IPS DF 4.7 (cell line): ENCODE measurements around the gene TUBA1B.
"Not testable (repeated sequence)": the region's sequence is repeated elsewhere in the genome, so short reads cannot be mapped to it uniquely, and the experiment has no call there.

Experiments used
- DNase-seq: peaks from one replicate; pipeline ENCODE4 v3.0.0-alpha.2; 2013; ENCODE audit warnings: low spot score; ENCODE audit errors: extremely low read depth

TUBA1B gene

DNA sequence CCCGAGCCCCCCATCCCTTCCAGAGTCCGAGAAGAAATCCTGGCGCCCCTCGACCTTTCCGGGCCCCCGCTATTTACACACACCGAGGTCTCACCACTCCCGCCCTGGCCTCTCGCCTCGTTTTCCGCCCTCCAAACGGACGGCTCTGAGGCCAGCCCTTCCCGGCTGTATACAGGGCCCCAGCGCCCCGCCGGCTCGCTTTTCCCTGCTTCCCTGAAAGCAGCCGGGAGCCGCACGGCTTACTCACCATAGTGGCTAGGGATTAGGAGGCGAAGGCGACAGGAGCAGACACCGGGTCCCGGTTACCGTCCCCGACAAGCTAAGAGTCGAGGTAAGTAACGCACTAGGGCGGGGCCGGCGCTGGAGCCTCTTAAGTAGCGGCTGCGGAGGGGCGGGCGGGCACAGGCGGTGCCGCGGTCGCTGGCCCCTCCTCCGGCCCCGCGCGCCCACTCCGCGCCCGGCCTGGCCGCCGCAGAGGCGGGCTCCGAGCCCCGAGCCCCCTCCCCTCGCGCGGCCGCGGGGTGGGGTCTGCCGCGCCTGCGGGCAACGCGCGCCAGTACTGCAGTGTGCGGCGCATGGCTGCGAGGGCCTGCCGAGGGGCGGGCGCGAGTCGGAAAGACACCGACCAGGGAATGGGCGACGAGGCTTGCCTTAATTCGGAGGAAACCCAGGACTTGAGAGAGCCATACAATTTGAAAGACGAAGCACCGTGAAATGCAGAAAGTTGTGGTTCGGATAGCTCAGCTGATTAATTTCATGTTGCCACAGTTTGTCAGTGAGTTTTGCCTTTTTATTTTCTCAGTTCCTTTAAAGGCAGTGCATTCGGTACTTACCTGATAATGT is at the start of gene TUBA1B:
Gene TUBA1B (minus strand): TSS at position 345 of the 843 bp plus-strand sequence. CDS start 95 bp downstream, at position 250.
- DNase-seq: no peak

DNA sequence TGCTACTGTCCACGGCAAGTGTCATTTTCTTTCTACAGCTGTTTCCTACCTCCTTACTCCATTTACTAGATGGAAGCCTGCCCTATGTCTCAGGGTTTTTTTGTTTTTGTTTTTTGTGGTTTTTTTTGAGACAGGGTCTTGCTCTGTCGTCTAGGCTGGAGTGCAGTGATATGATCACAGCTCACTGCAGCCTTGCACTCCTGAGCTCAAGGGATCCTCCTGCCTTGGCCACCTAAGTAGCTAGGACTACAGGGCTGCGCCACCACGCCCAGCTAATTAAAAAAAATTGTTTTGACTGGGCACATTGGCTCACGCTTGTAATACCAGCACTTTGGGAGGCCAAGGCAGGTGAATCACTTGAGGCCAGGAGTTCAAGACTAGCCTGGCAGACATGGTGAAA is 43.0 kb upstream of the TUBA1B start:
- no peak for DNase-seq

DNA sequence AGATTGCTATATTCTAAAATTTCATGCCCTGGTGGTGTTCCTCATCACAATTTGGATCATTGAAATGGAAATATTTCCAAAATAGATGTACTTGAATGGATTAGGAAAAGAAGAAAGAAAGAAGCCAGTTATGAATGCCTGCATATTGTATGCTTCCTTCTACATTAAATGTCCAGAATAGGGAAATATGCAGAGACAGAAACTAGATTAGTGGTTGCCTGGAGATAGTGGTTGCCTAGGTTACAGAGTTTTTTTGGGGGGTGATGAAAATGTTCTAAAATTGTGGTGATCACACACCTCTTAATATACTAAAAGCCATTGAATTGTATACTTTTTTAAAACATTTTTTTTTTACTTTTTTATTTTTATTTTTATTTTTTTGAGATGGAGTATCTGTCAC is 39.7 kb upstream of the TUBA1B start:
- DNase-seq: no peak

DNA sequence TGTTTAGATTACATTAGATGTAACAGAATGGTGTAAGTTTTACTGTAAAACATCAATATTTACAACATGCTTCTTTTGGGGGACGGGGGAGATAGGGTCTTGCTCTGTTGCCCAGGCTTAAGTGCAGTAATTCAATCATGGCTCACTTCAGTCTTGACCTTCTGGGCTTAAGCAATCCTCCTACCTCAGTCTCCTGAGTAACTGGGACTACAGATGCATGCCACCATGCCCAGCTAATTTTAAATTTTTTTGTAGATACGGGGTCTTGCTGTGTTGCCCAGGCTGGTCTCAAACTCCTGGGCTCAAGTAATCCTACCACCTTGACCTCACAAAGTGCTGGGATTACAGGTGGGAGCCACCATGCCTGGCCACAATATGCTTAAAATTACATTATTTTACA is 33.9 kb upstream of the TUBA1B start:
- DNase-seq: no peak

DNA sequence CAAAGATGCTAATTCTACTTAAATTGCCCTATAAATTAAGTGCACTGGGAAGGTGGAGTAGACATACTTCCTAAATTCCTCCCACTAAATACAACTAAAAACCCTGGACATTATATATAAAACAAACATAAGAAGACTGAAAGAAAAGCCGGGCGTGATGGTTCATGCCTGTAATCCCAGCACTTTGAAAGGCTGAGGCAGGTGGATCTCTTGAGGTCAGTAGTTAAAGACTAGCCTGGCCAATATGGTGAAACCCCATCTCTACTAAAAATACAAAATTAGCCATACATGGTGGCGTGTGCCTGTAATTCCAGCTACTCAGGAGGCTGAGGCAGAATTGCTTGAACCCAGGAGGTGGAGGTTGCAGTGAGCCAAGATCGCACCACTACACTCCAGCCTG is 30.7 kb upstream of the TUBA1B start:
- not testable (repeated sequence) for DNase-seq

DNA sequence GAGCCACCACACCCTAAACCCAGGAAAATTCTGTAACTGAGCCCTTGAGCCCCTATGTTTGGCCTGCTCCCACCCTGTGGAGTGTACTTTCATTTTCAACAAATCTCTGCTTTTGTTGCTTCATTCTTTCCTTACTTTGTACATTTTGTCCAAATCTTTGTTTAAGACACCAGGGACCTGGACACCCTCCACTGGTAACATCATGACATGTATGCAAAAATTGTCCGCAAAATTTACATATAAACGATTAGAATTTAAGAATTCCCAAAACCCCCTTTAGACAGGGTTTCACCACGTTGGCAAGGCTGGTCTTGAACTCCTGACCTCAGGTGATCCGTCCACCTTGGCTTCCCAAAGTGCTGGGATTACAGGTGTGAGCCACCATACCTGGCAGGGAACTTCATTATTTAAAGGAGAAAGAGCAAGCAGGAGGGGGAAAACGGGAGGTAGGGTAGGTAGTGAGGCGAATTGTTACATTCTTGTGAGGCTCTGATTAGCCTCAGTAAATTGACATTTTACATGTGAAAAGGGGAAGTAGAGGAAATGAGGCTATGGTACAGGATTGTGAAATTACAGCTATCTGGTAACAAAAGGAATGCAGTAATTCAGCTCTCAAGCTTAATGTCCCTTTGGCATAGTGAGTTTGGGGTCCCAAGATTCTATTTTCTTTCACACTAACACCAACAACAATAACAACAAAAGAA is 30.0 kb upstream of the TUBA1B start:
- no peak for DNase-seq

DNA sequence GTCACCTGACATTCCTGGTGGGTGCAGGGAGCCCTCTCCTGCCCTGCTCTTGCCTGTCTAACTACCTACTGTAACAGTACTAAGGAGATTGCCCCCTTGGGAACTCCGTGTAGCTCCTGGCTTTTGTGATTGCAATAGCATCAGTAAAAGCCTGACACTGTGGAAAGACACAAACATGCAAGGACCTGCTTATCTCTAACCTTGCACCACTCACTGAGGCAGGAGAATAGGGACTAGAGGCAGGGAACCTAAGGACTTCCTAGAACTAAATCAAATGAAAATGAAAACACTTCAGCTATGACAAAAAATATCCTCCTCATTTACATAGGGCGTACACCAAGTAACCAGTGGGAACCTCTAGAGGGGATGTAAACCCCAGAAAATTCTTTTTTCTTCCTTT is 29.2 kb upstream of the TUBA1B start:
- no peak for DNase-seq

DNA sequence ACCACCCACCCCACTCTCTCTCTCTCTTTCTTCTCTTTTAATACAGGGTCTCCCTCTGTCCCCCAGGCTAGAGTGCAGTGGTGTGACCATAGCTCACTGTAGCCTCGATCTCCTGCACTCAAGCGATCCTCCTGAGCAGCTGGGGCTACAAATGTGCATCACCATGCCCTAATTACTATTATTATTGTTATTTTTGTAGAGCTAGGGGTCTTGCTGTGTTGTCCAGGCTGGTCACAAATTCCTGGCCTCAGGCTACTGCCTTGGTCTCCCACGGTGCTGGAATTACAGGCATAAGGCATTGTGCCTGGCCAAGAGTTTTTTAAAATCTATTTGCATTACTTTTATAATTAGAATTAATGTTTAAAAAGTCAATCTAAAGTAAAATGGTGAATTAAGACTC is 23.0 kb upstream of the TUBA1B start:
- no peak for DNase-seq

DNA sequence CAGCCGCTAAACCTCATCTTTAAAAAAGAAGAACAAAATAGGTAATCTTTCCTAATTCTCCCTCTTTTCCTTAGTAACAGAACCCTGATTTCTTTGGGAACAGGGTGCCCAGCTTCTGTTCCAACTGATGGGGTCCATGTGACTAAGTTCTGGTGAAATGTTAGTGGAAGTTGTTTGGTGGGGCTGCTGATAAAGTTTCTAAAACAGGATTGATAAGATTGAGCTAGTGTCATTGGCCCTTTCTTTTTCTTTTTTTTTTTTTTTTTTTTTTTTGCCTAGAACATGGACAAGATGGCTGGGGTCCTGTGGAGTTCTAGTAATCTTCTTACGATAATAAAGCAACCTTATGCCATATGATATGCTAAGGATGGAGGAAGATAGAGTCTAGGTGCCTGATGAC is 16.2 kb upstream of the TUBA1B start:
- no peak for DNase-seq

DNA sequence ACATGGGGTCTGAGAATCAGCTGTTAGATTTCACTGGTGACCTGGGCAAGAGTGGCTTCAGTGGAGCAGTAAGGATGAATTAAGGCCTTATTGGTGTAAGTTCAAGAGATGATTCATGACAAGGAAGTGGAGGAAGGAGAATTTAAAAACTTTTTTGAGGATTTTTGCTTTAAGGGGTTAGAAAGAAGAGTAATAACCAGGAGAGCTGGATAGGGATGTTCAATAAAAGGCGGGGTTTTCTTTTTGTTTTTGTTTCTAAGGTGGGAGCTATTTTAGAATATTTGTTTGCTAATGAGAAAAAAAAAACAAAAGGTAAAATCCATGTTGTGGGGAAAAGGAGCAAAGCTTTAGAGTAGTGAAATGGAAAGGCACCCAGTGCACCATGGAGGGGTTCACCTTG is 15.2 kb upstream of the TUBA1B start:
- DNase-seq: no peak

DNA sequence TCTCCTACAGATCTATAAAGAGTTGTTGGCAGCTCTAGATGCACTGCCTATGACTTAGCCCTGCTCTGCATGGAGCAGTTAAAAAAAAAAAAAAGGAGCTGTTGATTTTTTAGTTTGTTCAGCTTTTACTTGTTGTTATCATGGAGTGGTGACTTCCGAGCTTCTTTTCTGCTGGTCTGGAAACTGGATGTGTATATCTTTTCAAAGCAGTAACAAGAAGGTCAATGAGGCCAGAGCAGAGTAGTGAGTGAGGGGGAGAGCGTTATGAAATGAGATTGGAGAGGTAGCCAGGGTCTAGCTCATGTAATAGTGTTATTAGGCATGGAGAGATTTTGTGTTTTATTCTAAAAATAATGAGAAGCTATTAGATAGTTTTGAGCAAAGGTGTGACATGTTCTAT is 13.2 kb upstream of the TUBA1B start:
- no peak for DNase-seq

DNA sequence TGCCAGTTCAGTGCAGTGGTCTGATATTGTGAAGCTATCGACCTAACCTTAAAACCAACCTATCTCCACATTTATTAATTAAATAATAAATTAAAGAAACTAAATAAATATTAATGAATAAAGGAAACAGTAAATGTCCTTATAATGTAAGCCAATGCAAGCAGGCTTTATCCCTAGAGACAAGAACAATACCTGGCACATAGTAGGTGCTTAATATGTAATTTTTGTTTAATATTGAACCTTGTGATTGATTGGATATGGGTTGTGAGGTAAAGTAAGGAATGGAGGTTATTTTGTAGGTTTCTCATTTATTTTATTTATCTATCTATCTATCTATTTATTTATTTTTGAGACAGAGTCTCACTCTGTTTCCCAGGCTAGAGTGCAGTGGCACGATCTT is 7.8 kb upstream of the TUBA1B start:
- DNase-seq: no peak

DNA sequence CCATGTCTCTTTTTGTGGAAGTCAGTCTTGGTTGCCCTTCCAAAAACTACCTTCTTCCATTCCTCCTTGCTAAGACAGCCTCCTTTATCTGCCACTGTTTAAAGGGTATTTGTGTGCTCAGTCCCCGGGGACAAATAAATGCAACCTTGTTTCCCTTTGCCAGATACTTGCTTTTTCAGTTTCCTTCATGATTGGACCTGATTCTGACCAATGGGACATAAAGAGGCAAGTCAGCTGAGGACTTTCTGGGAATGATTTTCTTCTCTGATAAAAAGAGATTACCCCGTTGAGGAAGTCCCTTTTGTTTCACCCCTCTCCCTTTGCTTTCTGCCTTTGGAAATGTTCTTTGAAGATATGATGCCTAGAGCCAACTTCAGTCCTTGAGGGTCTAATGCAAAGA is 7.4 kb upstream of the TUBA1B start:
- no peak for DNase-seq

DNA sequence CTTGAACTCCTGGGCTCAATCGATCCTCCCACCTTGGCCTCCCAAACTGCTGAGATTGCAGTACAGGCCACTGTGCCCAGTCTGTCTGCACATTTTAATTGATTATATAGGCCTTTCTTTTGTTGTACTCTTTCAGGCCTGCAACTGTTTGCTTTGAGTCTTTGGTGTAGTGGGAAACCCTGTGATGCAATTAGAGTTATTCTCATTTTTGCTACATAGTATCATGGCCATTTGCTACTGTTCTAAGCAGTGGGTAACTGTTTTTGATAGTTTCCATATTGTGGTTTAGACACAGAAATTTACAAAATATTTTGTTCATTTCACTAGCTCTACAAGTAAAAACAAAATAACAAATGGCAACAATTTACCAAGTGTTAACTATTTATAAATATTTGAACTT is 6.3 kb upstream of the TUBA1B start:
- DNase-seq: no peak

DNA sequence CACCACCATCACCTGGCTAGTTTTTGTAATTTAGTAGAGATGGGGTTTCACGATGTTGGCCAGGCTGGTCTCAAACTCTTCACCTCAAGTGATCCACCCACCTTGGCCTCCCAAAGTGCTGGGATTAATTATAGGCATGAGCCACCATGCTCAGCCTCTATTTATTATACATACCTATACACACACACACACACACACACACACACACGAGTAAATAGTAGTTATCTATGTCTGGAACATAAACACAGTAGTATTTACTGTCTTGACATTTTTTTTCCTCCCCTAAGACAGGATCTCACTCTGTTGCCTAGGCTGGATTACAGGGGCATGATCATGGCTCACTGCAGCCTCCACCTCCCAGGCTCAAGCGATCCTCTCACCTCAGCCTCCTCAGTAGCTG is 5.8 kb upstream of the TUBA1B start:
- not testable (repeated sequence) for DNase-seq

DNA sequence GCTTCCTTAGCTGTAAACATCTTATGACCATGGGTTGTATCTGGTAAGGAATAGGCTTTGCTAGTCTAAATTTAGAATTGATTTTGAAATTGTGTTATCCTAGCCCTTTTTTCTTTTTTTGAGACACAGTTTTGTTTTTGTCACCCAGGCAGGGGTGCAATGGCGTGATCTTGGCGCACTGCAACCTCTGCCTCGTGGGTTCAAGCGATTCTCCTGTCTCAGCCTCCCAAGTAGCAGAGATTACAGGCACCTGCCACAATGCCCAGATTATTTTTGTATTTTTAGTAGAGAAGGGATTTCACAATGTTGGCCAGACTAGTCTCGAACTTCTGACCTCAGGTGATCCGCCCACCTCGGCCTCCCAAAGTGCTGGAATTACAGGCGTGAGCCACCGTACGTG is 2.4 kb upstream of the TUBA1B start:
- DNase-seq: no peak

DNA sequence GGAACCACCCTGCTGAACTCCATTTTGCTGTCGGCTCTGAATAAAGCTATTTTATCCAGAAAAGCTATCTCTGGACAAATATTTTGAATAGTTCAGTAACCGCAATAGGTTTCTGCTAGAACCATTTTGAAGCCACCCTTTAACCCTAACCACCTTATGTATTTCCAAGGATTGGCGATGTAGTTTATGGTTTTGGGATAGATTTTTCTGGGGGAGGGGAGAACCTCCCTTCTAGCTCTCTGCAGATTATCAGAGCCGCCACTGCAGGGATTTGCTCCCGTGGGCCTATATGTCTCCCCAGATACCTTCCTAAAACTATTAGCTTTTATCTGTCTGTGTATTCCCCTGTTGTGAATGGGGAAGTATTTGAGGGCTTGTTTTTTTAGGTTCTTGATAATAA is 1.8 kb upstream of the TUBA1B start:
- DNase-seq: no peak

DNA sequence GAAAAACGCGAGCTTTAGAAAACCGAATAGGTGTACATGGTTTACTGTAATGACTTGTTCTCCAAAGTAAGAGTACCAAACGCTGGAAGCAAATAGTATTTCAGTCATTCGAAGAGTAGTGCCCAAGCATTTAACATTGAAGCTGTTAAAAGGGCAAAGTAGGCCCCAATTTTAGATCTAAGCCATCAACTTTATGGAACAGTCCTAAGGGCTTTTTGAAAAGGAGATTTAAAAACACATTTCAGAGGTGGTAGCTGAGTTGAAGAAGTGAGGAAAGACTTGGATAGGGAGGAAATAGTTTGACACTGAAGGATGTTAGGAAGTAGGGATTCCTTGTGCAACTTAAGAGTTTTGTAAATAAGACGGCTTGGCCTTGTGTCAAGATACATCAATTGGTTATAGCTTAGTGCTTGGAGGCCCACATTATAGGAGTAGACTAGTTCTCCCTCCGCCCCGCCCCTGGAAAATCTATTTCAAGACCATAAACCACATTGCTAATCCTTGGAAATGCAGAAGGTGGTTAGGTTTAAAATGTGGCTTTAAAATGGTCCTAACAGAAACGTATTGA is 783 bp upstream of the TUBA1B start:
- no peak for DNase-seq

DNA sequence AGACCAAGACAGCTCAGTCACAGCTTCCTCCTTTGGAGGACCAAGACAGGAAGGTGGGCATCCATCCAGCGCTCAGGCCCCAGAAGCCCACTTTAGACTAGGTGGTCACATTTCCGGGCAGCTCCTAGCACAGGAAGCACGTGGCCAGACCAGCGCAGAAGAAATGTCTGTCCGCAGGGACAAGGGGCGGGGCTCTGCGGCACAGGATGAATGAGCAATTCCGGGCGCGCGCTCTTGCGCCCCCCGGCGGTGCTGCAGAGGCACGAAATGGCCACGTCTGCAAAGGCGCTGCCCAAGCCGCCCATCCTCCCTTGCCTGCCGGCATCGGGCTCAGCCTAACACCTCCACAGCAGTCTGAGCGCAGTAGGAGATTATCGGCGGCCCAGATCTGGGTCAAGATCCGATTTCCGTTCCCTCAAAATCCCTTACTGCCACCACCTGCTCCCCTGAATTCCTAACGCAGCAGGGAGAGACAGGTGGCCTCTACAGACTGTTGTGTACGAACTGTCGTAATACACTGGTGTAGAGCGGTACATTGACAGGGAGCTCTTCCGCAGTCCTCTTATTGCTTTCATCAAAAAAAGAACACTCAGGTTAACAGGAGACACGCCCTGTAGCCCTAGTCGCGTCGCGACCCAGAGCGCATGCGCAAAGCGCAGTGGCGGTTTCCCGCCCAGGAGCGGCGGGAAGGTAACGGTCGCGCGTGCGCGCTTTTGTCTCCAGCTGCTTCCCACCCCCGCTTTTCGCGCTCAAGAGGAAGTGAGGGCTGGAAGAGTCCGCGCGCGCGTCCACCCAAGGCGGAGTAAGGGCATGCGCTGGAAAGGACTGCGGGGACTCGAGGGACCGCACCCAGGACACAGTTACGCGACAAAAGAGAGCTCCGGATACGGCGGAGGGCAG is 794 bp downstream of the TUBA1B start:
- DNase-seq: no peak

DNA sequence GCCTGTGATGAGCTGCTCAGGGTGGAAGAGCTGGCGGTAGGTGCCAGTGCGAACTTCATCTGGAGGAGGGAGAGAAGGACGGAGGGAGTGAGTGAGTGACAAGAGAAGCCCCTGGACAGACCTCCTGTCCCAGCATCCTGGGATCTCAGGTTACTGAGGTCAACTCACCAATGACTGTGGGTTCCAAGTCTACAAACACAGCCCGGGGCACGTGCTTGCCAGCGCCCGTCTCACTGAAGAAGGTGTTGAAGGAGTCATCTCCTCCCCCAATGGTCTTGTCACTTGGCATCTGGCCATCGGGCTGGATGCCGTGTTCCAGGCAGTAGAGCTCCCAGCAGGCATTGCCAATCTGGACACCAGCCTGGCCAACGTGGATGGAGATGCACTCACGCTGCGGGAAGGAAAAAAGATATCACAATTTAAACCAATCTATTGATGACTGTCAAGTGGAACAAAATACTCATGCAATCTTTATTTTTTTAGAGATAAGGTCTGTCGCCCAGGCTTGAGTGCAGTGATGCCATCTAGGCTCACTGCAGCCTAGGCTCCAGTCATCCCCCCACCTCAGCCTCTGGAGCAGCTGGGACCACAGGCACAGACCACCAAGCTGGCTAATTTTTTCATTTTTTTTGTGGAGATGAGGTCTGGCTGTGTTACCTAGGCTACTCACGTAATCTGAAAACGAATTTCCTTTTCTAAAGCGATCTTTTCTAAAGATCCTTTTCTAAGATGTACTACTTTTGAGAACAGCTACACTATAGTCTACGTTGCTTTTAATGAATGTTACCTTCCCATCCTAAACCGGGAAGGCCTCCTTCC is 1.7 kb downstream of the TUBA1B start:
- no peak for DNase-seq

DNA sequence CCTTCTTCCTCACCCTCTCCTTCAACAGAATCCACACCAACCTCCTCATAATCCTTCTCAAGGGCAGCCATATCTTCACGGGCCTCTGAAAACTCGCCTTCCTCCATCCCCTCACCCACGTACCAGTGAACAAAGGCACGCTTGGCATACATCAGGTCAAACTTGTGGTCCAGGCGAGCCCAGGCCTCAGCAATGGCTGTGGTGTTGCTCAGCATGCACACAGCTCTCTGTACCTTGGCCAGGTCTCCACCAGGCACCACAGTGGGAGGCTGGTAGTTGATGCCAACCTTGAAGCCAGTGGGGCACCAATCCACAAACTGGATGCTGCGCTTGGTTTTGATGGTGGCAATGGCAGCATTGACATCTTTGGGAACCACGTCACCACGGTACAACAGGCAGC is 3.2 kb downstream of the TUBA1B start:
- not testable (repeated sequence) for DNase-seq
